NCI-H524 treated with DMSO at 0.1 percent for 48 hours (cell line): ENCODE results near the gene GOLGA7B.

Experiments
- DNase-seq: peaks from one replicate; lab custom pipeline; 2025; lab: John Stamatoyannopoulos, UW

Gene GOLGA7B

DNA sequence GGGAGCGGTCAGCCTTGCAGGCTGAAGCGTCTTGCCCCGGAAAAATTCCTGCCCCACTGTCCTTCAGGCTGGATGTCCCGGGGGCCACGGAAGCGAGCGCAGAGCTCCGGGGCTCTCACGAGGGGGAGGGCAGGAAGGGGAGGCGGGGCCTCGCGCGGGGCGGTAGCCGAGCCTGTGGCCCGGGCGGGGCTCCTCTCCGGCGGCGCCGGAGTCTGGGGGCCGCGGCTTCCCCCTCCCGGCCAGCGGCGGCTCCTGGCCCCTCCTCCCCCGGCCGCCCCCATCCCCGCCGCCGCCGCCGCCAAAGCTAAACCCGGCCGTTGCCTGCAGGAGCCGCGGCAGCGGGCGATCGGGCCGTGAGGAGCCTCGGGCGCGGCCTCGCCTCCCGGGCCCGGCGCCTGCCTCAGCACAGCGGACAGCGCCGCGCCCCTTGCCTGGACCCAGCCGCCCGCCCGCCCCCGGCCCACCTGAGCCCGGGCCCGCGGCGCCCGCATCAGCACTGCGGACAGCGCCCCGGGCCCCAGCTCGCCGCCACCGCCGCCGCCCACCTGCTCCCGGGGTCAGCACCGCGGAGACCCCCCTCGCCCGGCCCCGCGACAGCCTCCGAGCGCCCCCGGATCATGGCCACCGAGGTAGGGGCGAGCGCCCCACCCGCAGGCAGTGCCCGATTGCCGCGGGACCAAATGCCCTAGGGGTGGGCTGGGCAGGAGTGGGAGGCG is at the start of gene GOLGA7B:
Gene GOLGA7B (plus strand): TSS at position 157 of the 716 bp plus-strand sequence. CDS start 461 bp downstream, at position 618.
- DNase-seq, result no peak

DNA sequence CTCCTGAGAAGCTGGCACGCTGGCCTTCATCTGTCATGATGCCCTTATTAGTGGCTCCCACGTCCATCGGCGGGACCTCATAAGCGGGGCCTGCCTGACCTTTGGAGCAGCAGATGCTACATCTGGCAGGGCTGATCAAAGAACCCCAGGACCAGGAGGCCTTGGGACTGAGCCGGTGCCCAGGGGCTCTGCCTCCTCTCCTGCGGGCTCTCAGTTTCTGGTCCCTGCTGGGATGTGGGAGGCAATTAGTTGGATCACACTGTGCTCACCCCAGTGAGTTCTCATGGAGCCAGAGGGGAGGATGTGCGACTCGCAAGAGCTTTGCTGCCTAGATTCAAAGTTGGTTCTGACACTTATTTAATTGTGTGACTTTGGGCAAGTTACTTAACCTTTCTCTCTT is 49.2 kb upstream of the GOLGA7B start:
- no peak for DNase-seq

DNA sequence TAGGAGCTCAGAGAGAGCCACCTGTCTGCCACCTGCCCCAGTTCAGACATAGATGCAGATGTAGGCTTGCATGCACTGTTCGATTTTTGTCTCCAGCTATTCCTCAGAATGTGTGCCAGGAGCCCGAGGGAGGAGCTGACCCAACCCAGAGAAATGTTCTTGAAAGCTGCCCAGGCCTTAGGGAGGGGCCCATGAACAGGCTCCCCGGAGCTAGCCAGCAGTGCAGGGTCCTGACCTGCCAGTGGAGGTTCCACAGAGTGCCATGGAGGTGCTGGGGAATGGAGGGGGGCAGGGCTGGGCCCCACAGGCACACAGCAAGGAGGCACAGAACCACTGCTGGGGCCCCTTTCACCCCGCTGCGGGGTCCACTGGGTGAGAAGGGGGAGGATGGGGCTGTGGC is 48.2 kb upstream of the GOLGA7B start:
- no peak for DNase-seq

DNA sequence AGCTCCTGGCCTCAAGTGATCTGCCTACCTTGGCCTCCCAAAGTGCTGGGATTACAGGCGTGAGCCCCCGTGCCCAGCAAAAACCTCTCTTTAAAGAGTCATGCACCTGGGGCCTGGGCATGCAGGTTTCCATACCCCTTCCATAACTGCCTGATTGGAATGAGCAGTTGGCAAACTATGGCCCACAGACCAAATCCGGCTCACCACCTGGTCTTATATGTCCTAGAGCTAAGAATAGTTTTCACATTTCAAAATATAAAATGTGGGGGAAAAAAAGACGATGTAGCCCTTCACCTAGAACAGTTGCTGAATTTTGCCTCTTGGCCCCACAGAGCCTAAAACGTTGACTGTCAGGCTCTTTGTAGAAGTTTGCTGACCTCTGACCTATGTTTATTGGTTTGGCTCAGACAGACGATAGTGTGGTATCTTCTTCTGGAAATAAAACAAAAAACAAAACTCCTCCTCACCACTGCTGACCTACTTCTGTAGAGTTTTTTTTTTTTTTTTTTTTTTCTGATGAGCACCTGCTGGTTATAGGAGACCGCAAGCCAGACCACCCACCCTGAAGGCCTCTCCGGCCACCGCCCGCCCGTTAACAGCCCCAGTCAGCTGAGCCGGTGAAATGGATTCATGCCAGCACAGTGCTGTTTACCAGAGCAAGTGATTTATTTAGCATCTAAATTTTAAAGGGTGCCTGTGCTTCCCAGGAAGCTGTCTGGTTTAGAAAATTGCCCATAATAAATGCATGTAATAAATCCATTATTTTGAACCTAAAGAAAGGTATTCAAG is 44.4 kb upstream of the GOLGA7B start:
- no peak for DNase-seq

DNA sequence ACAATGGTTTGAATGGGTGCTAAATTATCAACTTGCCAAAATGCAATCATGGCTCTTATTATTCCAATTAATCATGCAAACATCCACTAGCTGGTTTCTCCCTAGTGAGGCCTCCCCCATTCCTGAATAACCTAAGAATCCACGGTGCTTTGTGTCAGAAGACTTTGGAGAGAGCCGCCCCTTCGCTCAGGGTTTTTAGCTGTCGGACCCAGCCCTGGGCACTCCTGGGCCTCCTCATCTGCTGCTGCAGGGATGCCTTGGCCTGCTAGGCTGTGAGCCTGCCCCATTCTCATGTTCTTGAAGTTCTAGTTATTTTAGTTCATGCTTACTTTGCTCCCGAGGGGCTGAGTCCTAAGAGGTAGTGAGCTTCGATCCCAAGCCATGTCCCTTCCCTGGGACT is 43.7 kb upstream of the GOLGA7B start:
- DNase-seq, result no peak

DNA sequence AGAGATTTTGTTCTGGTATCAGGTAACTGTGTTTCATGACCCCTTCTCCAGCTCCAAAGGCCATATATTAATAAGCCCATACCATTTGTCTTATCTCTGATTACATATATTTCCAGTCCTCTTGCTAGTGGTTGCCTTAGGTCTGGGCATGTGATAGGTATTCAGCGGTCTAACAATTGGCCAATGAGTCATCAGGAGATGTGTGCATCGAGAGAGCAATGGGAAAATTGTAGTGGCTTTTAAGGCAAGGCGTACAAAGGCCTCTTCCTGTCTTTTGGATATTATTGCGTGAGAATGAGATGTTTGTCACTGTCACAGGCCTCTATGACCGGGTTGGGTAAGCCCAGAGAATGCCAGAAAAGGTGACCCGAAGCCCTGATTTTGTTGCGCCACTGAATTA is 39.2 kb upstream of the GOLGA7B start:
- DNase-seq, result no peak

DNA sequence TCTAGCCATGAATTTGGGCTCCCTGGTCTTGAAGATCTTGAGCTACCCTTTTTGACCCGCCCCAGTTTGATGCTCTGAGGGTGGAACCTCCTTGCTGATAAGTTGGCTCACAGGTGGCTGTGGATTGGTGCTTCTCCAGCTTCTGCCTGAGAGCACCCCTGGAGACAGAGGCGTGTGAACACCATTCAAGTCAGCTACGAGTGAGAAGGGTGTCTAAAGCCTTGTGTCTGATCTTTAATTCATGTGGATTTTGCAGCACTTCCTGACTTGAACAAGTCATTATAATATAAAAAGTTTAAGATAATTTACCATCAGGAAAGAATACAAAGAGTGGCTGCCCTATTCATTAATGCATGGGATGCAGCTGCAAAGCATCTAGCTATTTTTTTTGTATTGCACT is 37.7 kb upstream of the GOLGA7B start:
- no peak for DNase-seq

DNA sequence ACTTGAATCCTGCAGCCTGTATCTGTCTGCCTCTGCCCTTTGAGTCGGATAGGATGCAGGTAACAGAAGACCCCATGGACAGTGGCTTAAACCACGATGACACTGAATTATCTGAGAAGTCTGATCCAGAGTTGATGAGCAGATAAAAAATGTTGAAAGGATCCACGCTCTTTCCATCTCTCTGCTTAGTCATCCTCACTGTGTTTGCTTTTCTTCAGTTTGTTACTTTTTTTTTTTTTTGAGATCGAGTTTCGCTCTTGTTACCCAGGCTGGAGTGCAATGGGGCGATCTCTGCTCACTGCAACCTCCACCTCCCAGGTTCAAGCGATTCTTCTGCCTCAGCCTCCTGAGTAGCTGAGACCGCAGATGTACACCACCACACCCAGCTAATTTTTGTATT is 36.9 kb upstream of the GOLGA7B start:
- DNase-seq, result no peak

DNA sequence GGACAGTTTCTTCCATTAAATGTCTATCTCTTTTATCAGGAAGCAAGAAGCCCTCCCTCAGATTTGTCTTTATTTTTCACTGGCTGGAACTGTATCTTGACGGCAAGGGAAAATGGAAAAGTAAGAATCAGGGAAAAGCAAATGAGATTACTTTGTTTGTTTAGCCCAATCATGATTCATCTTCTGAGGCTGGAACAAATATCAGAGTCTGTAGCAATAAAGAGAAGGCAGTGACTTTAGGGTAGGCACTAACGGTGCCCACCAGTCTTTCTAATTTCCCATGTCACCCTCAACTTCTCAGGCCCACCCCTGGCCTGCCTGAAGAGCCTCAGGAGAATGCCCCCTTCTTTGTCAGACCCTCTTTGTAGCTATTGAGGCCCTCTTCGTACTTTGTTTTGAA is 36.3 kb upstream of the GOLGA7B start:
- no peak for DNase-seq

DNA sequence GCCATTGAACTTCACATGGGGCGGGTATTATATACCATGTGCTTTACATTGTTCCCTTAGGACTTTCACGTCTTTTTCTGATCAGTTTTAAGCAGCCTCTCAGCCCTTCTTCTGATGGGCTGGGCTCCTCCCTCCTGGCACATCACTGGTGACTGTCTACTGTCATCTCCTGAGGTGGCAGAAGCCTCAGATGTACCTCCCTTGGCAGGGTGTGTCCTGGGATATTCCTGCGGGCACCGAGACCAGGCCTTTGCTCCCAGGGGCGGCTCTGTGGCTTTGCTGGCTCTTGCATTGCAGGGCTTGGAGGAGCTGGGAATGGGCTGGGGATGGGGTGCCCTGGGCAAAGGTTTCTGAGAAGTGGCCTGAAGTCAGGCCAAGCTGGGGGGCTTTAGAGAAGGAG is 34.6 kb upstream of the GOLGA7B start:
- no peak for DNase-seq

DNA sequence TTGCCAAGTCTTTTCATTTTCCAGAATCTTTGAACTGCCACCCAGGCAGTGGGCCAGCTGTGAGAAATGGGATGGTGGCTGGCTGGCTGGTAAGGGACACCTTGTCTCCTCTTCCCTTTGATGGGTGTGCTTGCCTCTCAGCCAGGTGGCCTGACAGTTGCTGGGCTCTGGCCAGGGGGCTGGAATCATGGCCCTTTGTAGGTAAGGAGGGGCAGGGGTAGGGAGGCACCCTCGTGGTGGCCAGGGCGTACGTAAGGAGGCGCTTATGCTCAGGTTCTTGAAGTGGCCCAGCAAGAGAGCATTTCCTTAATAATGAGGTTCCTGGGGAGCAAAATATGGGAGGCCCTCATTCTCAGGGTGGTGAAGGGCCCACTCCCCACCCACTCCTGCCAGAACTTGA is 33.0 kb upstream of the GOLGA7B start:
- DNase-seq, result no peak

DNA sequence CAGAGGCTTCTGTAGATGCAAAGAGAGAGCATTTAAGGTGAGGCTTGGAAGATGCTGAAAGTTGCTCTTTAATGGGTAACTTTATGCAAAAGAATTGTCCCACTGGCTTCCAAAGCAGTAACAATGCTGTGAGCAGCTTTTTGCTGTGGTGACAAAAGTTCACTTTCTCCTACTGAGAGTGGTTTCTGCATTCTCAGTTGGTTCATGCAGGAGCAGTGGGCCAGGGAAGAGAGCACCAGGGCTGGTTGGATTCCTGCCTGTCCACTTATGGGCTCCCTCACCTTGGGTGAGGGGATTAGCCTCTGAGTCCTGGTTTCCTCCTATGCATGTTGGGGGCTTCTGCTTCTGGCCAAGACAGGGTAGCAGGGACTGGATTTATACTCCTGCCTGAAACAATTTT is 31.1 kb upstream of the GOLGA7B start:
- no peak for DNase-seq

DNA sequence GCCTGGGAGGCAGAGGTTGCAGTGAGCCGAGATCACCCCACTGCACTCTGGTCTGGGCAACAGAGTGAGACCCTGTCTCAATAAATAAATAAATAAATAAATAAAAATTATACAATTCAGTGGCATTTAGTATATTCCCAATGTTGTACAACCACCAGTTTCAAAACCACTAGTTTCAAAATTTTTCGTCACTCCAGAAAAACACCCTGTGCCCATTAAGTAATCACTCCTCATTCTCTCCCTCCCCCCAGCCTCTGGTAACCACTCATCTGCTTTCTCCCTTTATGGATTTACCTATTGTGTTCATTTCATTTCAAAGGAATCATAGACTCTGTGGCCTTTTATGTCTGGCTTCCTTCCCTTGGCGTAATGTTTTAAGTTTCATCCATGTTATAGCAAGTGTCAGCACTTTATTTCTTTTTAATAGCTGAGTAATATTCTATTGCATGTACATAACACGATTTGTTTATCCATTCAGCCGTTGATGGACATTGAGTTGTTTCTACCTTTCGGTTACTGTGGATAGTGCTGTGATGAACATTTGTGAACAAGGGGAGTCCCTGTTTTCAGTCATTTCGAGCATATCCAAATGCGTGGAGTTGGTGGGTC is 29.4 kb upstream of the GOLGA7B start:
- DNase-seq, result no peak

DNA sequence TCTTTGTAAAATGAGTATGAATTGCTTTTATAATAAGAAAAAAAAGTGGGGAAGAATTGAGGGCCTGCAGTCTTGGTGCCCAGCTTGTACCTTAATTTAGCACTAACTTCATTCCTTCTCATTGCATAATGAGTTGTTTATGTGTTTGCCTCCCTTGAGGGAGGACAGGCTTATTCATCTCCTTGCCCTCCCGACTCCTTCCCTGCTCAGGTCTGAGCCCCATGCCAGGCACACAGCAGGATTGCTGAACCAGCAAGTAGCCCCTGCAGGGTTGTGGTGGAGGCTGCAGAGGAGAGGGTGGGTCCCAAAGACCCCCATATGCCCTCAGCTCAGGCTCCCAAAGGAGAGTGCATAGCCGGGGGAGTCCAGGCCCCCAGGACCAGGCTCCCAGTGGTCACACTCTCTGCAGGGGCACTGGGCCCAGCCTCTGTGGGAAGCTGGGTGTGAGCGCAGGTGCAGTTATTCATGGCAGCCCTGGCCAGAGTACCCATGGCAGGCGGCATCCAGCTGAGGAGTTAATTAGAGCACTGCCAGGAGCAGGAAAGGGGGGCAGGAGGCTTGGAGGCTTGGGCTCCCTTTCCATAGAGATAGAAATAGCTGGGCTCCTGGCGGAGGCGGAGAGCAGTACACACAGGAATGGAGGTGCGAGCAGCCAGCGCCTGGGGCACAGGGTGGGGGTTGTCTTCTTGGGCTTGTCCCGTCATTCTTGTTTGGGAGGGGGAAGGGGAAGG is 28.2 kb upstream of the GOLGA7B start:
- no peak for DNase-seq

DNA sequence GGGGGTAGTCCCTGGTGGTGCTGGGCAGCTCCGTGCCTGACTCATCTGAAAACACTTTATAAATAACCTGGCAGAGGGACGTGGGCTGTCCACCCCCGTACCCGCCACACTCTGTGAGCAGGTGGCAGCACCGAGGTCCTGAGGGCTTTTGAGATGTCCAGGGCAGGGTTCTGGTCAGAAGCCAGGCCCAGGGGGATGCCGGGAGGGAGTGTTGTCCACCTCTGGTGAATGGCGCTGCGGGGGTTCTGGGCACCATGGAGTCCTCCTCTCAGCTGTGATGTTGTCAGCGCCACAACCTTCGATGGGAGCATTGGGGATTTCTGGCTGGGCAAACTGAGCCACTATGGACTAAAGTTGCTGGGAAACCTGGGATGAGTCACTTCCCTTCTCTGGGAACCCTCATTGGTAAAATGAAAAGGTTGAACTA is 27.4 kb upstream of the GOLGA7B start:
- DNase-seq, result no peak

DNA sequence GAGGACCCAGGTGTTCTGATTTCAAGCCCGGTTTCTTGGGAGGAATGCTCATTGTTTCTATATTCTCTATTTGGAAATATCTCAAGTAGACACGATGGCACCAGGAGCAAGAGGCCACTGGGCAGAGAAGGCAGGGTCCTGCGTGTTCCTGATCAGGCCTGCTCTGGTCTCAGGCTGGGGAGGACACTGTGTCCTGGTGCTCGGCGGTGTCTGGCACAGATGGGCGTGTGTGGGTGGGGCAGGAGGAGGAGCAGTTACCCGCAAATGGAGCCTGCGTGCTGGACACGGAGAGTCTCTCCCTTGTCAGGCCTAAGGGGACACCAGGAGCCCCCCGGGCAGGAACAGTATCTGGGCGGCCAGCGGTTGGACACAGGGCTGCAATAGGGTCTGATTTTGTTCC is 25.9 kb upstream of the GOLGA7B start:
- DNase-seq, result no peak

DNA sequence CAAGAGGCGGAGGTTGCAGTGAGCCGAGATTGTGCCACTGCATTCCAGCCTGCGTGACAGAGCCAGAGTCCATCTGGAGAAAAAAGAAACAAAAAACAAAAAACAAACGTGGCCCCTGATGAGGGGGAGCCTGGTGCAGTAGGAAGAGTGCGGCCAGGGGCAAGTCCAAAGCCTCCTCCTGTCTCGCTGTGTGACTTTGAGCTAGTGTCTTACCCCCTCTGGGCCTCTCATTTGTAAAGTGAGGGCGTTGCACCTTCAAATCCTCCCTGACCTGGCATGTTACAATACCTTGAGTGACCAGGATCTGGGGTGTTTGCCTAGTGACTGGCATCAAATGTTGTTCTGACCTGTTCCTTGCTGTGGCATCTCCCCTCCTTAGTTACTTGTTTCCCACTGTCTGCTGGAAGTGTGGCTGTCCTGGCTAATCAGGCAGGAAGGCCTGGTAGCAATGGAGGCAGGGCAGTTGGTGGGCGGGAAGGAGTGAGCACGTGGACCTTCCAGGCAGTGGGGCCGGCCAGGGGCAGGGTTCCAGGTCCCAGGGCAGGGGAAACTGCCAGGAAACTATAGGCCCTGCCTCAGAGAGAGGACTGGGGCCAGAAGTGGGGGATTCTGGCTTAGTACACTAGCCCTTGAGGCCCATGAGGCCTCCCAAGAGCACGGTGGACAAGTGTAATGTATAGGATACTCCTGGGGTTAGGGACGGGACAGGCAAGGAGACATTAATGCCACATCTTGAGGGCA is 24.5 kb upstream of the GOLGA7B start:
- DNase-seq, result no peak

DNA sequence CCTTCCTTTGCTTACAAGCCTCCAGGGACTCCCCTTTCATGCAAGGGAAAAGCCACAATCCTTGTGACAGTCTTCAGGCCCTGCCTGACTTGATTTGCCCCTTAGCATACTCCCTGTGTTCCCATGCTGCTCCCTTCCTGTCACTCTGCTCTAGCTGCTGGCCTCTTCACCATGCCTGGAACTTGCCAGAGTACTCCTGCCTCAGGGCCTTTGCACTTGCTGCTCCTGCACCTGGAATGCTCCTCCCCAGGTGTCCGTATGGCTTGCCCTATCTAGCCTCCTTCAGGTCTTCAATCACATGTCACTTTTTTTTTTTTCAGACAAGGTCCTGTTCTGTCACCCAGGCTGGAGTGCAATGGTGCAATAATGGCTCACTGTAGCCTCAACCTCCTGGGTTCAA is 22.8 kb upstream of the GOLGA7B start:
- no peak for DNase-seq

DNA sequence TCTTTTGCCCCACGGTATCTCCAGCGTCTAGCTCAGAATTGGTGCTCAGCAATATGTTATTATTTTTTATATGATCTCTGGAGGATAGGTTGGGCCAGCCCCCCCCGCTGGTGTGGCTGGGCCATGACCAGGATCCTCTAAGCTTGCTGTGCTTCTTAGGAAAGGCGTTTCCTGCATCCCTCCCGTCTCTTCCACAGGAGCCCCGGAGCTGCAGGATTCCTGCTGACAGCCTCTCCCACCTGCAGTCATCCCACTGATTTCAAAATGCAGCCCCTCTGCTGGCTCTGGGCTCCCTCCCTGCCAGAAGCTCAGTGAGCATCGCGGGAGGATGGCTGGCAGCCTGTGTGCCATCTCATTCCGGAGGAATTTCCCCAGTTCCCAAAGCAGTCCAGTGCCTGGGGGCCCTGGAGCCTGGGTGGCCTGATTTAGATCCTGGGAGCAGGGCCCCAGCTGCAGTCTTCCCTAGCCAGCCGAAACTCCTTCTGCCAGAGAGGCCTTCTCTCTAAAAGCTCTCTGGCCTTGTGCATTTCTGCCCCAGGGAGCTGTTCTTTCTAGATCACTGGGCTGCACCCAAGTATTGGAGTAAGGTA is 21.8 kb upstream of the GOLGA7B start:
- DNase-seq, result no peak

DNA sequence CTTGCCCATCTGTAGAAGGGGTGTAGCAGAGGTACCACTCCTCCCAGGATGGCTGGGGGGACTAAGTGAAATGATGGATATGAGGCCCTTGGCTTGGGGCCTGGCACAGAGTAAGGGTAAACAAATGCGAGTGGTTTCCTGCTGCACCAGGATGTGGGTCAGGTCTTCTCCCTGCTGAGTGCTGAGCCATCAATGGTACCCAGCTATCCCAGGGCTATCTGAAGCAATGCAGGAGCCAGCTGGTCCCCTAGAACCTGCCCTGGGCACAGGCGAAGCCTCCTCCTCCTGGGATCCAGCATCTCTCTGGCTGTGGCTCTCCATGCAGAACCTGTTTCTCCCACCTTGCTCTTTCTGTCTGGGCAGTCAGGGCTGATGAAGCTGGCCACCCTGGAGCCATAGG is 20.9 kb upstream of the GOLGA7B start:
- DNase-seq, result no peak

DNA sequence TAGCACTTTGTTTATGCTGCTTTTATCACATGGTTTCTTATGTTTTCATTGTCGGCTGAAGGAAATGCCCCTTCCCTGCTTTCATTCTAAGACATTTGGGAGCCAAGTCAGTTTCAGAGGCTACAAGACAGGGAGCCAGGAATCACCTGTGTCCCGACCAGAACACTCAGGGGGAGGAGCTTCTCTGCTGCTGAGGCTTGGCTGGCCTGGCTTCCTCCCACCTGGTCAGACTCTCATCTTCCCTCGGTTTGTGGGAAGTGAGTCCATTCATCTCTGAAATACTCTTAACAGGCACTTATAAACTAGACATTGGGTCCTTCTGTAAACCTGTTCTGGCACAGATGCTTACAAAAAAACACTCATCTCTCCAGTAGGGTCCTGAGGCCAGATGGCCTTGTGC is 19.6 kb upstream of the GOLGA7B start:
- peak; percentile 13 for DNase-seq
